GM12801 (cell line): ENCODE data around the gene GGPS1.

Experiments used
- CTCF ChIP-seq: IDR thresholded peaks from one replicate; pipeline ENCODE4 v1.5.1; 2011; ENCODE audit warnings: control low read depth; ENCODE audit not compliant: insufficient read length; ENCODE audit errors: extremely low read depth

The GGPS1 gene

GRCh38 chr1:235328271-235329138, at the start of gene GGPS1:
Gene GGPS1, plus strand, starts transcription at chr1:235328570. Its CDS starts 6,695 bp downstream, at chr1:235335265.
- no peak for TF ChIP-seq CTCF

GRCh38 chr1:235278915-235279292, 49.5 kb upstream of the GGPS1 start:
- TF ChIP-seq CTCF, result no peak

GRCh38 chr1:235279694-235280093, 48.7 kb upstream of the GGPS1 start:
- TF ChIP-seq CTCF, result no peak

DNA sequence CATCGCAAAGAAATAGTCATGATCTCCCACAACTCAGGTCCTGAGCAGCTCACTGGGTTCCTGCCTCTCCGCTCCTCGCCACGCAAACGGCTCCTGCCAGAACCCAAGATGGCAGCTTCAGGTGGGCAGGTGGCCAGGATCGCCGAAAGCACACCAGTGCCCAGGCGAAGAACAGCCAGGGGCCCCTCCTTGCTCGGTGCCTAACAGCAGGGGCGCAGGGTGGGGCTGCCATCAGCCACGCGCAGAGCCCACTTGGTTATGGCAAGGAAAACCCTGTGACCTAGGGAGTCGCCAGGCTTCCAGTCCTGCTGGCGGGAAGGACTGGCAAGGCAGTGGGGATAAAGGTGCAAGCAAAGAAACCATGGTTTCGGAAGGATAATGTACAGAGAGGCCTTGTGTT, 47.9 kb upstream of the GGPS1 start:
- TF ChIP-seq CTCF, result no peak

DNA sequence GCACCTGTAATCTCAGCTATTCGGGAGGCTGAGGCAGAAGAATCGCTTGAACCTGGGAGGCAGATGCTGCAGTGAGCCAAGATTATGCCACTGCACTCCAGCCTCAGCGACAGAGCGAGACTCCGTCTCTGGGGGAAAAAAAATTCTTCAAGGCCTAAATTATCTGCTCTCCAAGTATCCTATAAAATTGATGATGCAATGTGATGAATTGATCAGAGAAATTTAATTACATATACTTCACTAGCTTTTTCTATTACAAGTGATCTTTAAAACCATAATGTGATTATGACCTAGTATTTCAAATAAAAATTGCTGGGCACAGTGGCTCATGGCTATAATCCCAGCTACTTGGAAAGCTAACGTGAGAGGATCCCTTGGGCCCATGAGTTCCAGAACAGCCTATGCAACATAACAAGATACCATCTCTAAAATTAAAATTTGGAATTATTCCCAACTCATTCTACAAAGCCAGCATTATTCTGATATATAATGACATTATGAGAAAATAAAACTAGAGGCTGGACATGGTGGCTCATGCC, 44.1 kb upstream of the GGPS1 start:
- TF ChIP-seq CTCF, result no peak

- TF ChIP-seq CTCF, result no peak
These were observed 41.7 kb upstream of the GGPS1 start for GRCh38 chr1:235286667-235287066.

- TF ChIP-seq CTCF, result no peak
These were observed 41.0 kb upstream of the GGPS1 start for GRCh38 chr1:235287208-235287882.
